NT2/D1 (cell line): ENCODE data around the gene EEF2KMT.
"Not testable (repeated sequence)": the region's sequence is repeated elsewhere in the genome, so short reads cannot be mapped to it uniquely, and the experiment has no call there.

Experiments used
- SUZ12 ChIP-seq: IDR thresholded peaks from 2 replicates; pipeline ENCODE4 v1.6.1; 2011; ENCODE audit not compliant: insufficient read length, insufficient read depth; ENCODE audit errors: extremely low read depth
- YY1 ChIP-seq: IDR thresholded peaks from 2 replicates; pipeline ENCODE4 v1.6.1; 2011; ENCODE audit not compliant: insufficient read length, insufficient read depth
- ZNF274 ChIP-seq: IDR thresholded peaks from 2 replicates; pipeline ENCODE4 v1.6.1; 2011; ENCODE audit warnings: mild to moderate bottlenecking, low read depth, low read length

DNA sequence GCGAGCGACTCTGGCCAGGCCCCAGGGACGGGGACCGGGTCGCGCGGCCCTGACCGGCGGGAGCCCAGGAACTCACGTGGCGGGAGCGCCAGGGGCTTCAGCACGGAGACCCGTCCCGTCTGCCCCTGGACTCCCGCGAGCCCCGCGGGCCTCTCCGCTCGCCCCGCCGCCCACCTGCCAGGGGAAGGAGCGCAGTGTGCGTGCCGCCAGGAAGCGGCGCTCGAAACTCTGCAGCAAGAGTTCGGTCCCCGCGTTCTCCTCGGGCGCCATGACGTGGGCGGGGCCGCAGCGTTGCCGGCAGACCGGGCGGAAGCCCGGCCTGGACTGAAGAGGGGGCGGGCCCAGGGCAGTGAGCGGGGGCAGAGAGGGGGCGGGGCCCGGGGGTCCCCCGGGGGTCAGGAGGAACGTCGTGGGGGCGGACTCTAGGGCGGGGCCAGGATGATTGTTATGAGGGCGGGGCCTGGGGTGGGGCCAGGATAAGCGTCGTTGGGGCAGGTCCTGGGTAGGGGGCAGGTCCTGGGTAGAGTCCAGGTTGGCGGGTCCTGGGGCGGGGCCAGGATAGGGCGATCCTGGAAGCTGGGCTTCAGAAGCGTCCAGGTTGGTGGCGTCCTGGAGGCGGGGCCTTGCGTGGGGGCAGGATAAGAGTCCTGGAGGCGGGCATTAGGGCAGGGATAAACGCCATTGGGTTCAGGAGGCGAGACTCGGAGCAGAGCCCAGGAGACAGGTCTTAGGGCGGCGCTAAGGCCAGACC is at the start of gene EEF2KMT:
- TF ChIP-seq ZNF274, SUZ12: not testable (repeated sequence)
- peak; percentile 49 for TF ChIP-seq YY1
